HUES64 (cell line): Measurements from ENCODE around the gene ZNF93.
"Not testable (repeated sequence)": the region's sequence is repeated elsewhere in the genome, so short reads cannot be mapped to it uniquely, and the experiment has no call there.

Source experiments
- H3K27ac ChIP-seq: 2 replicates; pipeline ENCODE4 v1.7.0; 2013; ENCODE audit warnings: low read depth, low read length, inconsistent platforms
- H3K27me3 ChIP-seq: 2 replicates; pipeline ENCODE4 v1.6.1; 2013; ENCODE audit warnings: mild to moderate bottlenecking, low read length; ENCODE audit not compliant: insufficient read depth
- H3K36me3 ChIP-seq: 2 replicates; pipeline ENCODE4 v1.6.1; 2013; ENCODE audit warnings: mild to moderate bottlenecking, low read length; ENCODE audit not compliant: insufficient read depth
- H3K4me1 ChIP-seq: 2 replicates; pipeline ENCODE4 v1.6.1; 2013; ENCODE audit warnings: mild to moderate bottlenecking, low read length, moderate library complexity; ENCODE audit not compliant: insufficient read depth
- H3K4me3 ChIP-seq: 2 replicates; pipeline ENCODE4 v1.5.1; 2013; ENCODE audit warnings: mild to moderate bottlenecking, low read length, moderate library complexity
- H3K9ac ChIP-seq: 2 replicates; pipeline ENCODE4 v1.6.1; 2013; ENCODE audit warnings: mild to moderate bottlenecking, low read depth, low read length
- H3K9me3 ChIP-seq: 2 replicates; pipeline ENCODE4 v1.6.1; 2013; ENCODE audit warnings: low read depth, low read length; ENCODE audit not compliant: insufficient read depth
- WGBS: fragments of 150-250, 120-280 bp; methylation state at CpG from one replicate; pipeline ENCODE4 v1.1.7; 2013; ENCODE audit warnings: missing lambda C conversion rate; 5-methylcytosine and 5-hydroxymethylcytosine counted together

ZNF93 gene

GRCh38 chr19:19884583-19884982 lies 16.2 kb upstream of the ZNF93 start:
- Histone ChIP-seq H3K9me3 (peaks cover 48% of the 10 kb centered on the region), H3K4me1 (no peaks in the 10 kb centered on the region), H3K4me3 (no peak overlapping the region), H3K27ac (no peak overlapping the region), H3K36me3 (peaks cover 96% of the 10 kb centered on the region), H3K9ac (no peak overlapping the region), H3K27me3 (no peaks in the 10 kb centered on the region)
- WGBS, result no CpG with 5 or more reads among the region's 1 CpG

GRCh38 chr19:19892055-19892941 lies 8.4 kb upstream of the ZNF93 start:
- H3K27me3 ChIP-seq, H3K4me1 ChIP-seq, H3K27ac ChIP-seq, H3K9ac ChIP-seq: not testable (repeated sequence)
- Histone ChIP-seq H3K36me3 (peaks cover 70% of the 10 kb centered on the region), H3K4me3 (peak overlapping the region; percentile 16; the same call in 1 of the 2 replicates), H3K9me3 (peaks cover 77% of the 10 kb centered on the region)
- 94% methylated on average over 1 of the region's 3 CpGs for WGBS

- no peaks in the 10 kb centered on the region for H3K27me3 ChIP-seq
Measured at GRCh38 chr19:19900139-19900728, 512 bp upstream of the ZNF93 start.

GRCh38 chr19:19907551-19907950 lies 6.8 kb downstream of the ZNF93 start:
- H3K27ac ChIP-seq, H3K4me3 ChIP-seq, H3K9me3 ChIP-seq: not testable (repeated sequence)

More at GRCh38 chr19:19900139-19900728, 512 bp upstream of the ZNF93 start:
- H3K9ac ChIP-seq, result peak overlapping the region; percentile 99
- H3K4me1 ChIP-seq, result peaks cover 20% of the 10 kb centered on the region
- H3K36me3 ChIP-seq, result peaks cover 21% of the 10 kb centered on the region
- peak overlapping the region; percentile 96 for H3K4me3 ChIP-seq
- H3K9me3 ChIP-seq, result peaks cover 3% of the 10 kb centered on the region
- 18% methylated on average over 8 of the region's 9 CpGs for WGBS
- peak overlapping the region; percentile 98 for H3K27ac ChIP-seq

GRCh38 chr19:19909654-19910053 lies 8.9 kb downstream of the ZNF93 start:
- Histone ChIP-seq H3K4me1 (peaks cover 13% of the 10 kb centered on the region), H3K36me3 (peaks cover 80% of the 10 kb centered on the region), H3K27me3 (no peaks in the 10 kb centered on the region), H3K9me3 (no peaks in the 10 kb centered on the region), H3K4me3 (no peak overlapping the region), H3K9ac (no peak overlapping the region), H3K27ac (no peak overlapping the region)
- WGBS, result 95% methylated on average over 2 of the region's 2 CpGs

More at GRCh38 chr19:19907551-19907950, 6.8 kb downstream of the ZNF93 start:
- peaks cover 74% of the 10 kb centered on the region for H3K36me3 ChIP-seq
- WGBS, result 90% methylated on average over 3 of the region's 3 CpGs
- H3K4me1 ChIP-seq, result peaks cover 21% of the 10 kb centered on the region
- not testable (repeated sequence) for H3K27me3 ChIP-seq, H3K9ac ChIP-seq

DNA sequence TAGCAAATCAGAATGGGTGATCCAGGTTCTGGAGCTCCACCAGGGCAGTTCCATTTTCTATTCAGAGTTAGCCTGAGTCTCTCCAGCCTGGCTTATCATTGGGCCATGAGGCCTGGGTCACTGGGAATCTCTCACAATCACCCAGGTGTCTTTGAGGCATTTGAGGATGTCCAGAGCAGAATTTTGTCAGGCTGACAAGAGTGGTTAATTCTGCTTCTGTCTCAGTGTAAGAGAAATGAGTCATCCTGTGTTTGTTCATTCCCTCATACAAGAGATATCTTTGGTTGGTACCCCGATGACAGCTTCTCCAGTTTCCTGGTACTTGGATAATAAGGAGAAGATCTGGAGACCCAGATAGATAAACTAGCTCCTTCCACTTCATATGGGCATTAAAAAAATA lies 10.4 kb downstream of the ZNF93 start:
- peaks cover 83% of the 10 kb centered on the region for H3K36me3 ChIP-seq
- WGBS, result 88% methylated on average over 1 of the region's 1 CpG

DNA sequence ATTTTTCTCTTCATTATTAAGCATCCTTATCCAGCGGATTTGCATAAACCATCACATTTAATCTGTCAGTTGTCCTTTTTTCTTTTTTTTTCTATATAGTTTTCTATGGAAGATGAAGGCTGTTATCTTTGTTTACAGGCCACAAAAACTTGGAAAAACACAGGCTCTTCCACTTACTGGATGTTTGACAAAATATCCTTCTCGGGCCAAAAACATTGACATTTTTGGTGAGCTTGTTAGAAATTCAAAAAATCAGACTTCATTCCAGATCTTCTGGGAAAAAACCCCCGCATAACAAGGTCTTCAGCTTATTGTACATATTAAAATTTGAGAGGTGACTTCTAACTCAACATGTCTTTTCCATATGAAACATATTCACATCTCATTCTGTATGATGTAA lies 13.8 kb downstream of the ZNF93 start:
- Histone ChIP-seq H3K4me3 (no peak overlapping the region), H3K9me3 (peaks cover 18% of the 10 kb centered on the region; the same call in 1 of the 2 replicates), H3K4me1 (no peaks in the 10 kb centered on the region), H3K27ac (no peak overlapping the region), H3K9ac (no peak overlapping the region), H3K36me3 (peaks cover 78% of the 10 kb centered on the region), H3K27me3 (no peaks in the 10 kb centered on the region)
- 90% methylated on average over 2 of the region's 3 CpGs for WGBS

More for the DNA sequence above, 10.4 kb downstream of the ZNF93 start:
- Histone ChIP-seq H3K9me3 (0 out of 2 replicates have a peak, but pooled peaks cover under 1% of the 10 kb centered on the region), H3K4me1 (no peaks in the 10 kb centered on the region), H3K4me3 (no peak overlapping the region), H3K9ac (no peak overlapping the region), H3K27ac (no peak overlapping the region), H3K27me3 (no peaks in the 10 kb centered on the region)

DNA sequence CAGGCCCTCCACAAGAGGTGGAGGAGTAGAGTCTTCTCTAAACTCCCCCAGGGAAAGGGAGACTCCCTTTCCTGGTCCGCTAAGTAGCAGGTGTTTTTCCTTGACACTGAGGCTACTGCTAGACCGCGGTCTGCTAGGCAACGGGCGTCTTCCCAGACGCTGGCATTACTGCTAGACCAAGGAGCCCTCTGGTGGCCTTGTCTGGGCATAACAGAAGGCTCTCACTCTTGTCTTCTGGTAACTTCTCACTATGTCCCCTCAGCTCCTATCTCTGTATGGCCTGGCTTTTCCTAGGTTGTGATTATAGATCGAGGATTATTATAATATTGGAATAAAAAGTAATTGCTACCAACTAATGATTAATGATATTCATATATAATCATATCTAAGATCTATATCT lies 29.7 kb downstream of the ZNF93 start:
- not testable (repeated sequence) for H3K27ac ChIP-seq, H3K9ac ChIP-seq, H3K4me1 ChIP-seq, H3K27me3 ChIP-seq, H3K4me3 ChIP-seq
- Histone ChIP-seq H3K36me3 (peaks cover 94% of the 10 kb centered on the region), H3K9me3 (peaks cover 94% of the 10 kb centered on the region)
- WGBS, result 85% methylated on average over 6 of the region's 7 CpGs

- WGBS, result 100% methylated on average over 3 of the region's 3 CpGs
- not testable (repeated sequence) for H3K27me3 ChIP-seq, H3K9ac ChIP-seq, H3K4me1 ChIP-seq, H3K27ac ChIP-seq
- Histone ChIP-seq H3K9me3 (peaks cover 86% of the 10 kb centered on the region), H3K4me3 (peak overlapping the region; percentile 14; the same call in 1 of the 2 replicates), H3K36me3 (peaks cover 65% of the 10 kb centered on the region)
Measured at GRCh38 chr19:19933432-19934314, 32.9 kb downstream of the ZNF93 start.

DNA sequence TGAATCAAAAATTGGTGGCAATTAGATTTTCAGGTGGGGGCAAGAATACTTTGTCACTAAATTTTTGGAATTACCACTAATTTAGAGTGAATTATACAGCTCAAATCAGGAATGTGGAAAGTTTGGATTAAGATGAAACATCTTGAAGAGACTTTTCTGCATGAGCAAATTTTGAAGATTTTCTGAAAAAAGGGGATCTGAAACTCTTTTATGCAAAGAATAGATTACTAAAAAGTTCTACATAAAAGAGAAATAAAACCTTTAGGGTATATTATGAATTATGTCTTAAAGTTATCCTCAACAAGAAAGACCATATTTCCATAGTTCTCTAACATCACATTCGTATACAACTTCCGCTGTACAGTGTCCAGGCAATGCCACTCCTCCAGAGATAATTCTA lies 36.7 kb downstream of the ZNF93 start:
- Histone ChIP-seq H3K4me3 (no peak overlapping the region), H3K36me3 (peaks cover 34% of the 10 kb centered on the region), H3K9ac (no peak overlapping the region), H3K9me3 (peaks cover 55% of the 10 kb centered on the region), H3K27me3 (no peaks in the 10 kb centered on the region), H3K4me1 (no peaks in the 10 kb centered on the region), H3K27ac (no peak overlapping the region)
- 96% methylated on average over 2 of the region's 2 CpGs for WGBS

GRCh38 chr19:19938449-19938848 lies 37.7 kb downstream of the ZNF93 start:
- peaks cover 44% of the 10 kb centered on the region for H3K9me3 ChIP-seq
- H3K27me3 ChIP-seq, result no peaks in the 10 kb centered on the region
- WGBS, result 67% methylated on average over 2 of the region's 2 CpGs
- H3K4me1 ChIP-seq, result no peaks in the 10 kb centered on the region
- H3K4me3 ChIP-seq, result no peak overlapping the region
- H3K36me3 ChIP-seq, result peaks cover 23% of the 10 kb centered on the region
- no peak overlapping the region for H3K27ac ChIP-seq
- no peak overlapping the region for H3K9ac ChIP-seq
